Stimulated activated CD4-positive, alpha-beta T cell treated with anti-CD3 and anti-CD28 coated beads, Interleukin-4, amount 100 ng/mL, for 48 hours (primary cell): Measurements from ENCODE around the gene TLCD3A.
"Not testable (repeated sequence)": the region's sequence is repeated elsewhere in the genome, so short reads cannot be mapped to it uniquely, and the experiment has no call there.

ENCODE experiments used
- DNase-seq, 2 donors: peaks; one replicate each; pipeline ENCODE4 v3.0.0-alpha.2; 2020; ENCODE audit warnings: low read depth in 2 of 2

TLCD3A gene

DNA sequence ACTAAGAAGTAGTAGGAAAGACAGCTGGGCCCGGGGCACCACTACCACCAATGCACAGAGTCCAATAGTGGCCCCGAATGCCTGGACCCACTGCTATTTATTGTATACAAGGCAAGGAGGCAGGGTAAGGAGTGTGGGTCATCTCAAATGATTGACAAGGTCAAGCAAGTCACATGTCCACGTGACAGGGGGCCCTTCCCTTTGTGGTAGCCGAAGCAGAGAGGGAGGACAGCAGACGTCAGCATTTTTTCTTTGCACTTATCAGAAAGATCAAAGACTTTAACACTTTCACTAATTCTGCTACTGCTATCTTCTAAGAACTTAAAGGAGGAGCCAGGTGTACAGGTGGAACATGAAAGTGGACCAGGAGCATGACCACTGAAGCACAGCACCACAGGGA is 24.3 kb upstream of the TLCD3A start:
- DNase-seq = no peak

DNA sequence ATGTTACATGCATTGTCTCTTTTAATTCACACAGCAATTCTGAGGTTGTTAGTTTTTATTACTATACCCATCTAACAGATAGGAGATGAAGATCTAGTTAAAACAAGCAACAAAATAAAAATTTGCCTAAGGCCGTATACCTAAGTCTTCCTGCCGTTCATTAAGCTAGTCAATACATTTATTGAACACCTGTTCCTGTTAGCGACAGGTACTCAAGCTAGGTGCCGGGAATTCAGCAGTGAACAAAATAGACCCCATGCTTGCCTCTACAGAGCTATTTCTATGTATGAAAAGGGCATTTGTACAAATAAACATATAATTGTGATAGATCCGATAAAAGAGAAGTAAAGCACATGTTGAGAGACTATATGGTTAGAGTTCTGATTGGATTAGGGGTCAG is 14.3 kb upstream of the TLCD3A start:
- no peak for DNase-seq

DNA sequence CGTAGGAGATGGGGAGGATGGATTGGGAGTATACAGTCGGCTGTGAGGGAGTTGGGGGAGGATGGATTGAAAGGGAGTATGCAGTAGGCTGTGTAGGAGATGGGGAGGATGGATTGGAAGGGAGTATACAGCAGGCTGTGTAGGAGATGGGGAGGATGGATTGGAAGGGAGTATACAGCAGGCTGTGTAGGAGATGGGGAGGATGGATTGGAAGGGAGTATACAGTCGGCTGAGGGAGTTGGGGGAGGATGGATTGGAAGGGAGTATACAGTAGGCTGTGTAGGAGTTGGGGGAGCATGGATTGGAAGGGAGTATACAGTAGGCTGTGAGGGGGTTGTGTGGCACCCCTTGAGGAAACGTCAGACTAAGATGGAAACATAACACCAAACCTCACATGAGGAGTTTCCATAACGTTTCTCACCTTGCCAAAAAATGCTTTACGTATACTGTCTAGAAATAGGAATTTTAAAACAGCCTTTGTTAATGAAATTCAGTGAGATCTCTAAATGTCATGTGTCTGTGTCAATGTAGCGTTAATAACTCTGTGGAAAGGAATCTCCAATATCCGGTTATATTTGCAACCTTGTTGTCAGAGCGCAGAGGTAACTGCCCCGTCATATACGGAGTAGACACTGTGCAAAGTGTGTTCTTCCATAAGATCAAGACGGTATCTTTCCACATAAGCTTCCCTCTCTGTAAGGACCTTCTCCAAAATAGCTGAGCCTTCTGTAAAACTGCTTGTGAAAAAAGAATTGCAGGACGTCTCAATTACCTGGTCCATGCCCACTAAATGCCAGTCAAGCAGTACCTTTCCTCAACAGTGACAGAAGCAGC is 11.5 kb upstream of the TLCD3A start:
- no peak for DNase-seq

DNA sequence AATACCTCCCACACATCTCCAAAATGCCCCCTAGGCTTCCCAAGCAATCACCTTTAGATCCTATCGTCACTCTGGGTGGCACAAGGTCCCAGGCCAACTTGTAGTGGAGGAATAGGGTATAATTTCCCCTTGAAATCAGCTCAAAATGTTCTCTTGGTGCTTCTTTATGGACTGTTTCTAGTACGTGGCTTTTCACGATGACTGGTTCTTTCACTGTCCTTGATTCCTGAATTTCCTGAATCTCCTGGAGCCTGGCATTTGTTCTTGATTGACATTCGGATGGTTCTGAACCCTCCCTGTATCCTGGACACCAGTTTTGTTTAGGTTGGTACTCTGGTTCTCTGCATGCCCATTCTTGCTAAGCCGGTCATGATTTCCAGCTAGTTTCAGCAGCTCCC is 10.9 kb upstream of the TLCD3A start:
- no peak for DNase-seq

DNA sequence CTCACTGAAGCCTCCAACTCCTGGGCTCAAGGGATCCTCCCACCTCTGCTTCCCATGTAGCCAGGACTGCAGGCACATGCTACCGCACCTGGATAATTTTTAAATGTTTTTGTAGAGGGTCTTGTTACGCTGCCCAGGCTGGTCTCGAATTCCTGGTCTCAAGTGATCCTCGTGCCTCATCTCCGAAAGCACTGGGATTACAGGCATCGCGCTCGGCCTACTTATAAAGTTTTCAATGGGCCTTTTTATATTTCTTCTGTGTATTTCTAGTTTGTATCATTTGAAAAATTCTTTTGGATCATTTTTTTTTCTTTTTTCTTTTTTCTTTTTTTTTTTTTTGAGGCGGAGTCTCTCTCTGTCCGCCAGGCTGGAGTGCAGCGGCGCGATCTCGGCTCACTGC is 7.3 kb upstream of the TLCD3A start:
- no peak for DNase-seq

DNA sequence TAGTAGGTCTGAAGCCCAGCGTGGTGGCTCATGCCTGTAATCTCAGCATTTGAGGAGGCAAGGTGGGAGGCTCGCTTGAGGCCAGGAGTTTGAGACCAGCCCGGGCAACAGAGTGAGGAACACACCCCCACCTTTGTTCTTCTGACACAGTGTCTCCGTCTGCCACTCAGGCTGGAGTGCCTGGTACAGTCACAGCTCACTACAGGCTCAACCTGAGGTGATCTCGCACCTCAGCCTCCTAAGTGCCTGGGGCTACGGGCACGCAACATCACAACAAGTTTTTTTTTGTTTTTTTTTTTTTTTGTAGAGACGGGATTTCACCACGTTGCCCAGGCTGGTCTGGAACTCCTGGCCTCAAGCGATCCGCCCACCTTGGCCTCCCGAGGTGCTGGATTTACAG is 6.7 kb upstream of the TLCD3A start:
- no peak for DNase-seq

DNA sequence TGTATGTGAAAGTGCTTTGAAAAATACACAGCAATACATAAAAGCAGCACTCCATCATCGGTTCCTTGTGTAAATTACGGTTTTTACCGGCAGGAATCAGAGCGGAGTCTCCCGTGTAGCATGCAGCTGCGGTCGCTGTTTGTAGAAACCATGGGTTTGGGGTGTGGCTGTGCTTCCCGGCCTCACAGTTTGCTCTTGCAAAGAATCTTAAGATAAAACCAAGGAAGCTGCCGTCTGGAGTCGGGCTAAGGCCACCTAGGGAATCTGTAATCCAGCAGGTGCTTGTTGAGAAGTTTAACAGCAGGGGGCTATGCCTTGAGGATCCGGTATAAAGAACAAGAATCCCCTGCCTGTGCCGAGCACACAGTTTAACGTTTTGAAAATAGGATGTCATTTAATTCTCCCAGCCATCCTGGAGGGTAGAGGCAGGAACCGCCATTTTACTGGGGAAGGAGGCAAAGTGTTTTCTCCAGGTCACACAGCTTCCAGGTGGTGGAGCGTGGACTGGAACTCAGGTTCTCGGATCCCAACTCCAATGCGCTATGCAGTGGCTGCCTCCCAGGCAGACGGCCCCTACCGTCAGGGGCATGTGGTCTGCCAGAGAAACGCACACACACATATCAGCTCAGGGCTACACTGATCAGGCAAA is 6.0 kb upstream of the TLCD3A start:
- DNase-seq = no peak

DNA sequence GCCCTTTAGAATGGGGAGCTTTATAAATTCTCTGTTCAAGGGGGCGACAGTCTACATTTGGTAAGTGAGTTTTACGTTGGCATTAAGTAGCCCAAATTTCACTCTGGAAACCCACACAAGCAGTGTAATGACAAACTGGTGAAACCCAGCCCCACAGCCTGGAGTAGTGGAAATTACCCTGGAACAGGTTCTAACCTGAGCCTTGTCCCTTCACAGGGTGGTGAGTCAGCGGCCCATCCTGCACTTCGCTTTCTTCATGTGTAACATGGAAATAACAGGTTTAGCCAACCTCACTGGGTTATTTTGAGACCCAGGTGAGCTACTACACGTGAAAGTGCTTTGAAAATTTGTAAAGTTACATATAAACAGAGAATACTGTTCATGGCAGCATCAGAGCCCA is 3.5 kb upstream of the TLCD3A start:
- no peak for DNase-seq

DNA sequence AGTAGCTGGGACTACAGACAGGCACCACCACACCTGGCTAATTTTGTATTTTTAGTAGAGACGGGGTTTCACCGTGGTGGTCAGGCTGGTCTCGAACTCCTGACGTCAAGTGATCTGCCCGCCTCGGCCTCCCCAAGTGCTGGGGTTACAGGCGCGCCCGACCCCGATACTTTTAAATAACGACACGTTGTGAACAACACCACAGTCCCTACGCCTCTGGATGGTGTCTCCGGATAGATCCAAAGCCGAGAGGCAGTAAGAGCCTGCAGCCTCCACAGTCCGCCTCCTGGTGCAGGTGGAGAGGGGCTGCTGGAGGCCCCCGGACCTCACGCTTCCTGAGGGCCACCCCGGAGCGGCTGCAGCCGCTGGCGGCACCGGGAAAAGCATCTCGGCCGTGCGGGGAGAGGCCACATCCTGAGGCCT is 741 bp upstream of the TLCD3A start:
- DNase-seq = no peak

DNA sequence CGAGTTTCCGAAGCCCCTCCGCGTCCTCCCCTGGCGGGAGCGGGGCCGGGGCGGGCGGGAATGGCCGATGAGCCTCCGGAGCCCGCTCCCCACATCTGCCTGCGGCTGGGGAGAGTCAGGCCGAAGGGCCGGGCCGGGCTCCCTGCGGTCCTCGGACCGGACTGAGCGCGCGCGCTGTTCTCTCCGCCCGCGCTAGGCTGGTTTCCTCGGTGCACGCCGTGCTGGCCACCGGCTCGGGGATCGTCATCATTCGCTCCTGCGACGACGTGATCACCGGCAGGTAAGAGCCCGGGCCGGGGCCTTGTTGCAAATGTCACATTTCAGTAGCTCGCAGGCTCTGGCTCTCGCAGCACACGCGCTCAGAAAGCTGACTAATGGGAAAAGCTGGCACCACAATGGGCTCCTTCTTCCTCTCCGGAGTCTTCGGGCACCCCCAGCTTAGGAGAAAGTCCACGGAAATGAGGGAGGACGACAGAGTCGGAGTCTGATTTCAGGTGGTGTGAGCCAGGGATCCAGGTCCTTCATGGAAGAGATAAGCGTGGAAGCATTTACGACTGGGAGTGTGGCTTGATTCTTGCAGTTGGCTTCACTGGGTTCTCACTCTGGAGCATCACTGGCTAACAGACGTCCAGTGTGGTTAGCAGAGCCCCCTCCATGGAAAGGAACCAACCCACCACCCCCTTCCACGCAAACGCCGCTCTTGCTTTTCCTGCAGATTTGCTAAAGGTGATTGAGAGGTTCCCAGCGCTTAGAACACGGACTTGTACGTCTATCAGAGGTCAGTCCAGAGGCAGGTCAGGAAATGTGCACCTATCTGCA is 715 bp downstream of the TLCD3A start:
- DNase-seq = peak in 1 of 2 donors; percentile 45

DNA sequence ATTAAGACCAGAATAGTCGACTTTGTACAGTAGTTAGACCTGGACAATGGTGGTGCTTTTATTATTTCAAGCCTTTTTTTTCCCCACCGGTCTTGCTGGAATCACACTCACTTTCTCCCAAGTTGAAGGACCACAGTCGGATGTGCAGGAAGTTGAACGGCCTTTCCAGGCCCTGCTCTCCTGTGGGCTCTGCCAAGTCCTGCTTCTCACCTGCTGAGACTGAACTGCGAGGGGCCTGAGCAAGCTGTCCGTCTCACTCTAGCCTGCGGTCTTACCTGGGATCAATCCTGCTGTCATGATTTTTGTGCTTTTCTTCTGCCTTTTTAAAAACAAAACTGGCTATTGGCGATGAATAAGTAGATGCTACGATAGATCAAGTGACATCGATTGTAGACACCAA is 1.3 kb downstream of the TLCD3A start:
- no peak for DNase-seq

DNA sequence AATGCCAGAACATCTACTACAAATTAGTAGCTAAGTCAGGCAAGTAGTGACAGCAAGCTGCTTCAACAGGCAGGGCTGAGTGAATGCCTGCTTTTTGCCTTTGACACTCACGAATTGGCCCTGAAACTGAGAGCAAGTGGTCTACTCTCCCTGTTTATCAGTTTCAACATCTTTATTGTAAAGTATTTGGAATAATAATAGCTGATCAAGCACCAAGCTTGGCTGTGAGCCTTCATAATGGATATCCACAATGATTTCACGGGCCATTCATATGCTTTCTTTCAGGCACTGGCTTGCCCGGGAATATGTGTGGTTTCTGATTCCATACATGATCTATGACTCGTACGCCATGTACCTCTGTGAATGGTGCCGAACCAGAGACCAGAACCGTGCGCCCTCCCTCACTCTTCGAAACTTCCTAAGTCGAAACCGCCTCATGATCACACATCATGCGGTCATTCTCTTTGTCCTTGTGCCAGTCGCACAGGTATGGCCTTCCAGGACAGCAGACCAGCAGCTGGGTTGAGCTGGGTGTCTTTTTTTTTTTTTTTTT is 5.2 kb downstream of the TLCD3A start:
- no peak for DNase-seq

DNA sequence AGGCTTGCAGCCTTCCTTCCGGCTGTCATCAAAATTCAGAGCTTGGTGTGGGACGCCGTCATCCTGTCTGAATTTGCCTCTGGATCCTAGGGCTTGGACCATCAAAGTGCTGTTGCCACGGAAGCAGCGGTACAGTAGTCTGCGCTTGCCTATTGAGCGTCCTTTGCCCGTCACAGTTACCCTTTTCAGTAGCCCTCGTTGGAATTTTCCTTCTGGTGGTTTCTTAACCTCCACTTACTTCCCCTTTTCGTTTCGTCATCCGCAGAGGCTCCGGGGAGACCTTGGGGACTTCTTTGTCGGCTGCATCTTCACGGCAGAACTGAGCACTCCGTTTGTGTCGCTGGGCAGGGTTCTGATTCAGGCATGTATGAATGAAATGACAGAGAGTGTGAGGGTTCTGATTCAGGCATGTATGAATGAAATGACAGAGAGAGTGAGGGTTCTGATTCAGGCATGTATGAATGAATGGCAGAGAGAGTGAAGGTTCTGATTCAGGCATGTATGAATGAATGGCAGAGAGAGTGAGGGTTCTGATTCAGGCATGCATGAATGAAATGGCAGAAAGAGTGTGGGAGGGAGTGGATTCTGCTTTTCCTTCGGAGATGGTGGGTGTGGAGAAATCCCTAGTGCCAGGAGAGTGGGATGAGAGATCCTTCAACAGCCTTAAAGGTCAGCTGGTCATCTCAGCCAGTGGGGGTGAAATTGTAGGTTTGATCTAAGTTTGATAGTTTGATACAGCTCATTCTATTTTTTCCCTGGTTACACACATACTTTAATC is 8.0 kb downstream of the TLCD3A start:
- DNase-seq = peak in 1 of 2 donors; percentile 10

DNA sequence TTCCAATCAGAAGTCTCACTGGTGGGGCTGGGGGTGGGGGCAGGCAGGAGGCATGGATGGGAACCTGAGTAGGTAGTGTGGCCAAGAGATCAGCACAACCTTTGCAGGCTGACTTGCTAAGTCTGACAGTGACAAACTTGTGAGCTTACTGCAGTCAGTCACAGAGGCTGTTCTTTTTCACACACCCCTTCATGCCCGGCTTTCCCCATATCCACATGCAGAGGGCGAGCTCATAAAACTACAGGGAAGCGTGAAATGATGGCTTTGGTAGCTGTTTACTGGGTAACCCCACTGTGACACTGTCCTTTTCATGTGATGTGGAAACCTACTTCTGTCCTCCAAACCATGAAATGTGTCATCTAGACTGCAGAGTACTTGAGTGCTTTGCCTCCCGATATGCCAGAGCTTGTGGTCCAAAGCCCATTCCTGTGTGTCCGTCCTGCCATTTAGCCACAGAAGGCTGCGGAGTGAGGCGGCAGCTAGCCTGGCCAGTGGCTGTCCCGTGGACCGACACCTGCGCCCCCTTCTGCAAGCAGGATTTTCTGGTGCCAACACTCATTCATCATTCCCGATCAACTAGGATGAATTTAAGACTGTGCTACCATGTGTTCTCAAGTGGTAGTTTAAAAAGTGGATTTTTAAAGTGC is 9.9 kb downstream of the TLCD3A start:
- no peak for DNase-seq

DNA sequence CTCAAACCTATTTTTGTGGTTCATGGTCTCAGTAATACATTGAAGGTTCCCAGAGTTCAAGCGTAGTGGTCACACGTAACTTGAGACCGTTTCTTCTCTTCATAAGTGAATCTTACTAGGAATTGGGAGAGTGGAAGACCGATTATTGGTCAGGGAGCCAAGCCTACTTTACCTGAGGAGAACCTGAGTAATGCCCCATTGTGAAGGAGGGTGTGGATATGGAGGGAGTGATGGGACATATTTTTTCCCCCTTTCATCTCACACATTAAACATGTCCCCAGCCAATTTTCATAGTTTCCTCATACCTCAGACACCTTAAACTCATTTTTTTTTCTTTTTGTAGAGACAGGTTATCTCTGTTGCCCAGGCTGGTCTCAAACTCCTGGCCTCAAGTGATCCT is 10.7 kb downstream of the TLCD3A start:
- DNase-seq = no peak

DNA sequence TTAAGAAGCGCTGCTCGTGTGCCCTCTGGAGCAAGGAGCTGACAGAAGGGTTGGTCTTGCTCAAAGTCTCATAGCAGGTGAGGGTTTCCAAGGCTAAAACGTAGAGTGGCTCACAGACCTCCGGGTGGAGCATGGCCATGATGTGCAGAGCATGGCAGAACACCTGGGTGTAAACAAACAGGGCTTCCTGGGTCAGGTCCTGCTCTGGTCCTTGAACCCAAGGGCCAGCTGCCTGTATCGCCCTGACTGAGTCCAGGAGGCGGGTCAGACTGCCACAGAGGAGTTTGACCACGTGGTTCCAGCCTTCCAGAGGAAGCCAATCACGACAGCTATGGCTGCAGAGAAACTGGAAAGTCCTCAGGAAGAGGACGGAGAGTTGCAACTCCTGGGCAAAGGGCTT is 12.5 kb downstream of the TLCD3A start:
- no peak for DNase-seq

DNA sequence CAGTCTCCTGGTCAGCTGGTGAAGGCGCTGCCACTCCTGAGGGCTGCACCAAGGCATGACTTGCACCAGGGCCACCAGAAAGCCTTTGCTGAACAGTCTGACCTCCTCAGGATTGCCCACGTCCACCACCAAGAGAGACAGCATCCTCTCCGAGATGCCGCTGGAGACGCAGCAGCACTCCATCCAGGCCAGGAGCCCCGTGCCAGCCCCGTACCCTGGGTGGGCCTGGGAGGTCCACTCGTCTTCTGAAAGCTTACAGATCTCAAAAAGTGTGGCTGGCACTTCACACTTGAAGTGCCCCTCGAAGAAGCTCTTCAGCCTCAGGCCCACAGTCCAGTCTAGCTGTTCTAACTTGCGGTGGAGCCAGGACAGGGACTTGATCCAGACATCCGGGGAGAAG is 13.0 kb downstream of the TLCD3A start:
- DNase-seq = no peak

DNA sequence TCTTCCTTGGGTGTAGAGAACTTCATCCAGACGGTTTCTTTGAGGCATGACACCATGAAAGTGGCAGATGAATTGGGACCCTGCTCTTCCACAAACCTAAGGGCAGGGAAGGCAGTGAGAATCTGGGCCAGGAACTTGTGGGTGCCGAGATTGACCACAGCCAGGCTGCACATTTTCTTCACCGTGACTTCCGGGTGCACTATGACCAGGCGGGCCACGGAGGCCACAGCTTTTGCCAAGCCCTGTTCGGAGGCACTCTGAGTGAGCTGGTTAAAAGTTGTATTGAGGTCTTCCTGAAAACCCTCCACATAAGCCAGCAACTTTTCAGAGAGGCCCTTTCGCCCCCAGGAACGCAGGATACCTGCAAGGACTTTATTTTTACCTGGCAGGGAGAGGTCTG is 13.8 kb downstream of the TLCD3A start:
- DNase-seq = no peak

DNA sequence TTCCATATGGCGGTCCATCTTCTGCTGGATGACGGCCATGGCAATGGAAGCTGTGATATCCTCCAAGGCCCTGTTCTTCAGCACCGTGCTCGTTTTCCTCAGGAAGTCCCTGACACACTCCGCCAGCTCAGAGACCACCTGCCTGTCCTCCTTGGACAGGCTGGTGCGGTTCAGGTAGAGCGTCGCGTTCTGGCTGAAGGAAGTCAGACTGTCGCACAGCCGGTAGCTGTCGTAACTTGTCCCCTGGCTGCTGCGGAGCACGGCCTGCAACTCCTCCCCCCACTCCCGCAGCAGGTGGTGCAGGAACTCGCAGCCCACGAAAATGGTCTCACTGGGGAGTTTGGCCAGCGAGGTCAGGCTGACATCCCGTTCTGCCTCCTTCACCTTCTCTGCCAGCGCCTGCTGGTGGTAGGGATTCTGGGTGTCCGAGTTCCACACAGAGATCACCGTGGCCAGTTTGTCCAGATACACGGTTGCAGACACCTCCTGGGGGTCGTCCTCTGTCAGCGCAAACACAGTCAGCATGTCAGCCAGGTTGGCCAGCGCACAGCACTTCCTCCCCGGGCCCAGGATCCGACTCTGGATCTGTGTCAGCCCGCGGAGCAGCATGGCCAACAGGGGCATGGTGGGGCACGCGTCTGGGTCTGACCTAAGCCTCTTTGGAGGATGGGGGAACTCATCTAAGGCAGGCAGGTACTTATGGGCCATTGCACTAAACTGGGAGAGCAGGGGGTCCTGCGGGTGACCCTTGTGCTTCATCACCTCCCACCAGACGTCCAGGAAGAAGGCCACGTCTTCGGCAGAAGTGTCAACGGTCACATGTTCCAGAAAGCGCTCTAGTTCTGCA is 14.6 kb downstream of the TLCD3A start:
- DNase-seq = no peak

DNA sequence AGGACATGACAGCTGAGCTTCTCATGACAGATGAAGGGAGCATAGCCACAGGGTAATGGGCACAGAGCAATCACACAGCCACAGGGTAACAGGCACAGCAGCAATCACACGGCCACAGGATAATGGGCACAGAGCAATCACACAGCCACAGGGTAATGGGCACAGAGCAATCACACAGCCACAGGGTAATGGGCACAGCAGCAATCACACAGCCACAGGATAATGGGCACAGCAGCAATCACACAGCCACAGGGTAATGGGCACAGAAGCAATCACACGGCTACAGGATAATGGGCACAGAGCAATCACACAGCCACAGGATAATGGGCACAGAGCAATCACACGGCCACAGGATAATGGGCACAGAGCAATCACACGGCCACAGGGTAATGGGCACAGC is 16.2 kb downstream of the TLCD3A start:
- DNase-seq = not testable (repeated sequence)
